HepG2 (cell line): ENCODE measurements around the gene ZNF513. TPM values are rescaled to one million over a fixed set of nuclear protein-coding genes. Genes with fewer than 3 reads are reported as not detected.

Source experiments
- ATF7-NPFF ChIP-seq: sonication (generic); formaldehyde crosslinking; IDR thresholded peaks from 2 replicates; pipeline ENCODE4 v1.8.1; 2023; ENCODE audit warnings: mild to moderate bottlenecking, low read depth, missing genetic modification reagents, moderate library complexity
- IKZF4 ChIP-seq: sonication (generic); formaldehyde crosslinking; IDR thresholded peaks from 2 replicates; pipeline ENCODE4 v1.5.1; 2020; ENCODE audit warnings: borderline replicate concordance, mild to moderate bottlenecking, low read depth, missing genetic modification reagents; ENCODE audit errors: not compliant biosample characterization
- PAWR ChIP-seq: sonication (generic); formaldehyde crosslinking; IDR thresholded peaks from 2 replicates; pipeline ENCODE4 v1.4.0; 2020; ENCODE audit warnings: missing genetic modification reagents, mild to moderate bottlenecking, borderline replicate concordance
- PRMT3 ChIP-seq: sonication (generic); formaldehyde crosslinking; IDR thresholded peaks from 2 replicates; pipeline ENCODE4 v1.8.1; 2022; ENCODE audit warnings: low read depth, mild to moderate bottlenecking, moderate library complexity, missing genetic modification reagents, borderline replicate concordance
- SP4 ChIP-seq: sonication (generic); formaldehyde crosslinking; IDR thresholded peaks from 2 replicates; pipeline ENCODE4 v1.8.1; 2023; ENCODE audit warnings: mild to moderate bottlenecking, missing genetic modification reagents
- STAT5B ChIP-seq: sonication (generic); formaldehyde crosslinking; IDR thresholded peaks from 2 replicates; pipeline ENCODE4 v1.4.0; 2020; ENCODE audit warnings: missing genetic modification reagents
- TAF15 ChIP-seq: fragments of 200-400 bp; formaldehyde crosslinking; IDR thresholded peaks from one replicate; pipeline ENCODE4 v1.6.1; 2018; ENCODE audit warnings: mild to moderate bottlenecking, low read depth, low read length; ENCODE audit not compliant: poor library complexity, severe bottlenecking
- TBP ChIP-seq: sonication (generic); formaldehyde crosslinking; IDR thresholded peaks from 2 replicates; pipeline ENCODE4 v1.5.0; 2020; ENCODE audit warnings: missing genetic modification reagents
- ZNF224 ChIP-seq: sonication (generic); formaldehyde crosslinking; IDR thresholded peaks from 2 replicates; pipeline ENCODE4 v1.5.0; 2020; ENCODE audit warnings: mild to moderate bottlenecking, missing genetic modification reagents
- ZNF33B ChIP-seq: sonication (generic); formaldehyde crosslinking; IDR thresholded peaks from 2 replicates; pipeline ENCODE4 v1.5.1; 2020; ENCODE audit warnings: mild to moderate bottlenecking, missing genetic modification reagents
- ZNF431 ChIP-seq: sonication (generic); formaldehyde crosslinking; IDR thresholded peaks from 2 replicates; pipeline ENCODE4 v1.9.0; 2022; ENCODE audit warnings: missing genetic modification reagents, low read depth, mild to moderate bottlenecking, borderline replicate concordance
- ZNF563 ChIP-seq: sonication (generic); formaldehyde crosslinking; IDR thresholded peaks from 2 replicates; pipeline ENCODE4 v1.8.0; 2022; ENCODE audit warnings: mild to moderate bottlenecking, moderate library complexity, missing genetic modification reagents
- ZNF598 ChIP-seq: sonication (generic); formaldehyde crosslinking; IDR thresholded peaks from 2 replicates; pipeline ENCODE4 v1.5.1; 2020; ENCODE audit warnings: mild to moderate bottlenecking, missing genetic modification reagents, borderline replicate concordance
- ZNF780A ChIP-seq: sonication (generic); formaldehyde crosslinking; IDR thresholded peaks from 2 replicates; pipeline ENCODE4 v1.8.0; 2022; ENCODE audit warnings: mild to moderate bottlenecking, missing genetic modification reagents, moderate library complexity
- ZXDC ChIP-seq: sonication (generic); formaldehyde crosslinking; IDR thresholded peaks from 2 replicates; pipeline ENCODE4 v1.5.0; 2020; ENCODE audit warnings: mild to moderate bottlenecking, missing genetic modification reagents
- polyA plus RNA-seq, 8 experiments: library from polyadenylated mRNA; depleted of rRNA in 3 of 8; stranded (reverse) in 7 of 8; unstranded in 1 of 8; fragments of >200 nt; fragmentation: Illumina TruSeq in 4 of 8; extraction: Trizol in 4 of 8; gene quantifications; 2 replicates each; pipeline versions ENCODE4 v1.2.1 to v1.2.3, GENCODE V29; 2011 to 2016; ENCODE audit warnings: low read depth in 4 of 8, missing spikeins in 1 of 8, mixed read lengths in 1 of 8; ENCODE audit not compliant: insufficient read depth in 1 of 8
- total RNA-seq, 5 experiments: library from RNA; depleted of rRNA; stranded (reverse); fragments of >200 nt; fragmentation: Illumina TruSeq; extraction: Trizol; gene quantifications; 2 replicates each; pipeline ENCODE4 v1.2.3, GENCODE V29; 2016; ENCODE audit warnings: low read depth in 1 of 5
- TF ChIP-seq, protein P1 (sequence below): sonication (generic); formaldehyde crosslinking; IDR thresholded peaks from 2 replicates; pipeline ENCODE4 v1.5.1; 2020; ENCODE audit warnings: mild to moderate bottlenecking, missing genetic modification reagents, moderate library complexity
- TF ChIP-seq, protein P2 (sequence below): sonication (generic); formaldehyde crosslinking; conservative IDR thresholded peaks from 2 replicates; pipeline ENCODE4 v1.8.0; 2022; ENCODE audit warnings: missing genetic modification reagents
- TF ChIP-seq, protein P3 (sequence below): sonication (generic); formaldehyde crosslinking; IDR thresholded peaks from 2 replicates; pipeline ENCODE4 v1.8.0; 2022; ENCODE audit warnings: mild to moderate bottlenecking, missing genetic modification reagents
- TF ChIP-seq, protein P4 (sequence below): conservative IDR thresholded peaks from 2 replicates; pipeline ENCODE4 v1.6.1; 2018; ENCODE audit warnings: missing genetic modification reagents

Gene ZNF513
- total and polyA plus RNA-seq, 2 of the 13 experiments (the other 11 are each of a cell fraction or from before 2014, with no cell fraction given), result 4.9 to 6.3 TPM

GRCh38 chr2:27409321-27410073, 29.0 kb upstream of the ZNF513 start, which contains the start of gene PPM1G (continued):
- TF ChIP-seq, protein P1, sequence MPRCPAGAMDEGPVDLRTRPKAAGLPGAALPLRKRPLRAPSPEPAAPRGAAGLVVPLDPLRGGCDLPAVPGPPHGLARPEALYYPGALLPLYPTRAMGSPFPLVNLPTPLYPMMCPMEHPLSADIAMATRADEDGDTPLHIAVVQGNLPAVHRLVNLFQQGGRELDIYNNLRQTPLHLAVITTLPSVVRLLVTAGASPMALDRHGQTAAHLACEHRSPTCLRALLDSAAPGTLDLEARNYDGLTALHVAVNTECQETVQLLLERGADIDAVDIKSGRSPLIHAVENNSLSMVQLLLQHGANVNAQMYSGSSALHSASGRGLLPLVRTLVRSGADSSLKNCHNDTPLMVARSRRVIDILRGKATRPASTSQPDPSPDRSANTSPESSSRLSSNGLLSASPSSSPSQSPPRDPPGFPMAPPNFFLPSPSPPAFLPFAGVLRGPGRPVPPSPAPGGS (CRISPR knock-in tag), result peak; percentile 93
- TF ChIP-seq, protein P2, sequence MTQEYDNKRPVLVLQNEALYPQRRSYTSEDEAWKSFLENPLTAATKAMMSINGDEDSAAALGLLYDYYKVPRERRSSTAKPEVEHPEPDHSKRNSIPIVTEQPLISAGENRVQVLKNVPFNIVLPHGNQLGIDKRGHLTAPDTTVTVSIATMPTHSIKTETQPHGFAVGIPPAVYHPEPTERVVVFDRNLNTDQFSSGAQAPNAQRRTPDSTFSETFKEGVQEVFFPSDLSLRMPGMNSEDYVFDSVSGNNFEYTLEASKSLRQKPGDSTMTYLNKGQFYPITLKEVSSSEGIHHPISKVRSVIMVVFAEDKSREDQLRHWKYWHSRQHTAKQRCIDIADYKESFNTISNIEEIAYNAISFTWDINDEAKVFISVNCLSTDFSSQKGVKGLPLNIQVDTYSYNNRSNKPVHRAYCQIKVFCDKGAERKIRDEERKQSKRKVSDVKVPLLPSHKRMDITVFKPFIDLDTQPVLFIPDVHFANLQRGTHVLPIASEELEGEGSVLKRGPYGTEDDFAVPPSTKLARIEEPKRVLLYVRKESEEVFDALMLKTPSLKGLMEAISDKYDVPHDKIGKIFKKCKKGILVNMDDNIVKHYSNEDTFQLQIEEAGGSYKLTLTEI (CRISPR knock-in tag), result no peak
- TF ChIP-seq, protein P3, sequence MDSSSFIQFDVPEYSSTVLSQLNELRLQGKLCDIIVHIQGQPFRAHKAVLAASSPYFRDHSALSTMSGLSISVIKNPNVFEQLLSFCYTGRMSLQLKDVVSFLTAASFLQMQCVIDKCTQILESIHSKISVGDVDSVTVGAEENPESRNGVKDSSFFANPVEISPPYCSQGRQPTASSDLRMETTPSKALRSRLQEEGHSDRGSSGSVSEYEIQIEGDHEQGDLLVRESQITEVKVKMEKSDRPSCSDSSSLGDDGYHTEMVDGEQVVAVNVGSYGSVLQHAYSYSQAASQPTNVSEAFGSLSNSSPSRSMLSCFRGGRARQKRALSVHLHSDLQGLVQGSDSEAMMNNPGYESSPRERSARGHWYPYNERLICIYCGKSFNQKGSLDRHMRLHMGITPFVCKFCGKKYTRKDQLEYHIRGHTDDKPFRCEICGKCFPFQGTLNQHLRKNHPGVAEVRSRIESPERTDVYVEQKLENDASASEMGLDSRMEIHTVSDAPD (CRISPR knock-in tag), result no peak; the same call in none of the 2 replicates
- no peak for TF ChIP-seq ZNF780A (CRISPR knock-in tag)
- peak; percentile 94 for TF ChIP-seq ATF7-NPFF (CRISPR knock-in tag)
- TF ChIP-seq ZNF431 (CRISPR knock-in tag), result peak; percentile 87
- TF ChIP-seq ZNF33B (CRISPR knock-in tag), result peak; percentile 62; the same call in 1 of the 2 replicates
- peak; percentile 83 for TF ChIP-seq TAF15
- TF ChIP-seq STAT5B (CRISPR knock-in tag), result no peak
- no peak for TF ChIP-seq PAWR (CRISPR knock-in tag)
- TF ChIP-seq ZNF598 (CRISPR knock-in tag), result peak; percentile 88; the same call in 1 of the 2 replicates
- TF ChIP-seq IKZF4 (CRISPR knock-in tag), result peak; percentile 97
- peak; percentile 99 for TF ChIP-seq ZNF563 (CRISPR knock-in tag)
- TF ChIP-seq PRMT3, result peak; percentile 64; the same call in 1 of the 2 replicates
- peak; percentile 95 for TF ChIP-seq SP4 (CRISPR knock-in tag)
- no peak for TF ChIP-seq TBP (CRISPR knock-in tag)
- TF ChIP-seq, protein P4, sequence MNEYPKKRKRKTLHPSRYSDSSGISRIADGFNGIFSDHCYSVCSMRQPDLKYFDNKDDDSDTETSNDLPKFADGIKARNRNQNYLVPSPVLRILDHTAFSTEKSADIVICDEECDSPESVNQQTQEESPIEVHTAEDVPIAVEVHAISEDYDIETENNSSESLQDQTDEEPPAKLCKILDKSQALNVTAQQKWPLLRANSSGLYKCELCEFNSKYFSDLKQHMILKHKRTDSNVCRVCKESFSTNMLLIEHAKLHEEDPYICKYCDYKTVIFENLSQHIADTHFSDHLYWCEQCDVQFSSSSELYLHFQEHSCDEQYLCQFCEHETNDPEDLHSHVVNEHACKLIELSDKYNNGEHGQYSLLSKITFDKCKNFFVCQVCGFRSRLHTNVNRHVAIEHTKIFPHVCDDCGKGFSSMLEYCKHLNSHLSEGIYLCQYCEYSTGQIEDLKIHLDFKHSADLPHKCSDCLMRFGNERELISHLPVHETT (CRISPR knock-in tag), result peak; percentile 95
- TF ChIP-seq ZXDC, result peak; percentile 89; the same call in 1 of the 2 replicates
- TF ChIP-seq ZNF224 (CRISPR knock-in tag), result peak; percentile 92; the same call in 1 of the 2 replicates
